Natural killer cell (primary cell): ENCODE results near the gene MED13L. TPM values are rescaled to one million over a fixed set of nuclear protein-coding genes. Genes with fewer than 3 reads are reported as not detected.

ENCODE experiments used
- ATAC-seq, 3 donors: fragments of 150-1000 bp in 2 of 3; fragments of 200-7000 bp in 1 of 3; cut with Tn5 transposase; 1 replicate in 1 of 3; 2 replicates in 2 of 3; pipeline ENCODE4 v1.10.0; 2021; ENCODE audit warnings: mild to moderate bottlenecking in 2 of 3, moderate library complexity in 2 of 3
- DNase-seq, 2 donors: peaks; one replicate each; pipeline versions ENCODE4 v3.0.0 to v3.0.0-alpha.2; 2013 to 2021; ENCODE audit warnings: mixed read lengths in 1 of 2
- H3K27ac ChIP-seq: one replicate; pipeline ENCODE4 v1.5.1; 2013; ENCODE audit warnings: mild to moderate bottlenecking, low read length
- H3K27me3 ChIP-seq: one replicate; pipeline ENCODE4 v1.6.1; 2013; ENCODE audit warnings: low read length; ENCODE audit not compliant: control insufficient read depth, insufficient read depth
- H3K36me3 ChIP-seq: one replicate; pipeline ENCODE4 v1.6.1; 2013; ENCODE audit warnings: low read length; ENCODE audit not compliant: control insufficient read depth, insufficient read depth
- H3K4me1 ChIP-seq: one replicate; pipeline ENCODE4 v1.6.1; 2013; ENCODE audit warnings: low read length; ENCODE audit not compliant: control insufficient read depth, insufficient read depth
- H3K4me3 ChIP-seq: one replicate; pipeline ENCODE4 v1.5.1; 2013; ENCODE audit warnings: low read length
- H3K9me3 ChIP-seq: one replicate; pipeline ENCODE4 v1.6.1; 2013; ENCODE audit warnings: low read length; ENCODE audit not compliant: control insufficient read depth, insufficient read depth
- H3K27ac Mint-ChIP-seq, 2 donors: one replicate each; pipeline ENCODE4 v1.8.0; 2022; ENCODE audit warnings: mild to moderate bottlenecking in 2 of 2, mixed read lengths in 2 of 2, moderate library complexity in 1 of 2
- H3K27me3 Mint-ChIP-seq, 2 donors: one replicate each; pipeline ENCODE4 v1.8.0; 2022; ENCODE audit warnings: low read depth in 2 of 2, mixed read lengths in 2 of 2
- H3K36me3 Mint-ChIP-seq: one replicate; pipeline ENCODE4 v1.8.0; 2022; ENCODE audit warnings: mixed read lengths
- H3K4me1 Mint-ChIP-seq, 2 donors: one replicate each; pipeline ENCODE4 v1.8.0; 2022; ENCODE audit warnings: mixed read lengths in 2 of 2
- H3K4me3 Mint-ChIP-seq: one replicate; pipeline ENCODE4 v1.8.0; 2022; ENCODE audit warnings: mild to moderate bottlenecking, moderate library complexity, mixed read lengths
- H3K9me3 Mint-ChIP-seq, 2 donors: one replicate each; pipeline ENCODE4 v1.8.0; 2022; ENCODE audit warnings: mixed read lengths in 2 of 2
- WGBS: methylation state at CpG from one replicate; pipeline ENCODE4 v1.1.7; 2013; ENCODE audit warnings: missing lambda C conversion rate; ENCODE audit not compliant: insufficient coverage; 5-methylcytosine and 5-hydroxymethylcytosine counted together
- intact Hi-C: fragments of 100-400 bp; cut with micrococcal nuclease; formaldehyde crosslinking; loops from one replicate; pipeline ENCODE4 v1.14.2; 2022
- total RNA-seq, 4 donors: library from RNA; stranded (reverse); fragments of 120-200 nt in 1 of 4; gene quantifications; one replicate each; pipeline versions ENCODE4 v1.2.3 to v1.2.4, GENCODE V29; 2013 to 2022
- TF ChIP-seq, protein P1 (sequence below): fragments of 200-600 bp; IDR thresholded peaks from one replicate; pipeline ENCODE4 v1.8.0; 2022; ENCODE audit warnings: antibody characterized with exemption

MED13L gene
- total RNA-seq, 3 donors from 2014 or later (not counting 1 experiment from before 2014, with no cell fraction given): 237 to 316 (median 240) TPM

DNA sequence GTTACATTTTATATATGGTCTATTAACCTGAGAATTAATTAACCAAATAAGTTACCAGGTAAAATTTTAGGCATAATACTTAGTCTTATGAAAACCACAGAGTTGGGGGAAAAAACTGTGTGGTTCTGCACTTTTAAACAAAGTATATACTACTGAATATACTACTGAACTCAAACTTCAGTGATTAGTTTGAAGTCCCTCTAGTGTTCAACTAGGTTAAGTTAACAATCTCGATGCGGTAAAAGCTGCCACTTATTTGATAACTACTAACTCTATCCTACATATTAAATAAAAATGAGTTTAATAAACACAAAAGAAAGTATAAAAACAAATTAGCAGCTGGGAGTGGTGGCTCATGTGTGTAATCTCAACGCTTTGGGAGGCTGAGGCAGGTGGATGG lies 56.7 kb downstream of the MED13L start:
- no peak overlapping the region for H3K4me3 ChIP-seq
- DNase-seq (no peak), ATAC-seq (no peak)
- no peaks in the 10 kb centered on the region for H3K36me3 ChIP-seq
- peaks cover 4% of the 10 kb centered on the region for H3K4me1 ChIP-seq
- no peak overlapping the region for H3K4me3 Mint-ChIP-seq
- TF ChIP-seq, protein P1, sequence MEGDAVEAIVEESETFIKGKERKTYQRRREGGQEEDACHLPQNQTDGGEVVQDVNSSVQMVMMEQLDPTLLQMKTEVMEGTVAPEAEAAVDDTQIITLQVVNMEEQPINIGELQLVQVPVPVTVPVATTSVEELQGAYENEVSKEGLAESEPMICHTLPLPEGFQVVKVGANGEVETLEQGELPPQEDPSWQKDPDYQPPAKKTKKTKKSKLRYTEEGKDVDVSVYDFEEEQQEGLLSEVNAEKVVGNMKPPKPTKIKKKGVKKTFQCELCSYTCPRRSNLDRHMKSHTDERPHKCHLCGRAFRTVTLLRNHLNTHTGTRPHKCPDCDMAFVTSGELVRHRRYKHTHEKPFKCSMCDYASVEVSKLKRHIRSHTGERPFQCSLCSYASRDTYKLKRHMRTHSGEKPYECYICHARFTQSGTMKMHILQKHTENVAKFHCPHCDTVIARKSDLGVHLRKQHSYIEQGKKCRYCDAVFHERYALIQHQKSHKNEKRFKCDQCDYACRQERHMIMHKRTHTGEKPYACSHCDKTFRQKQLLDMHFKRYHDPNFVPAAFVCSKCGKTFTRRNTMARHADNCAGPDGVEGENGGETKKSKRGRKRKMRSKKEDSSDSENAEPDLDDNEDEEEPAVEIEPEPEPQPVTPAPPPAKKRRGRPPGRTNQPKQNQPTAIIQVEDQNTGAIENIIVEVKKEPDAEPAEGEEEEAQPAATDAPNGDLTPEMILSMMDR: no peak
- no peaks in the 10 kb centered on the region for H3K27me3 ChIP-seq
- intact Hi-C loops: no loop called here
- no peaks in the 10 kb centered on the region for H3K9me3 Mint-ChIP-seq
- no peaks in the 10 kb centered on the region for H3K27me3 Mint-ChIP-seq
- H3K36me3 Mint-ChIP-seq: no peaks in the 10 kb centered on the region
- 100% methylated on average over 1 of the region's 3 CpGs for WGBS
- H3K27ac ChIP-seq: no peak overlapping the region
- no peak overlapping the region for H3K27ac Mint-ChIP-seq
- no peaks in the 10 kb centered on the region for H3K9me3 ChIP-seq
- H3K4me1 Mint-ChIP-seq: peaks cover 38 to 44% of the 10 kb centered on the region in 2 donors

DNA sequence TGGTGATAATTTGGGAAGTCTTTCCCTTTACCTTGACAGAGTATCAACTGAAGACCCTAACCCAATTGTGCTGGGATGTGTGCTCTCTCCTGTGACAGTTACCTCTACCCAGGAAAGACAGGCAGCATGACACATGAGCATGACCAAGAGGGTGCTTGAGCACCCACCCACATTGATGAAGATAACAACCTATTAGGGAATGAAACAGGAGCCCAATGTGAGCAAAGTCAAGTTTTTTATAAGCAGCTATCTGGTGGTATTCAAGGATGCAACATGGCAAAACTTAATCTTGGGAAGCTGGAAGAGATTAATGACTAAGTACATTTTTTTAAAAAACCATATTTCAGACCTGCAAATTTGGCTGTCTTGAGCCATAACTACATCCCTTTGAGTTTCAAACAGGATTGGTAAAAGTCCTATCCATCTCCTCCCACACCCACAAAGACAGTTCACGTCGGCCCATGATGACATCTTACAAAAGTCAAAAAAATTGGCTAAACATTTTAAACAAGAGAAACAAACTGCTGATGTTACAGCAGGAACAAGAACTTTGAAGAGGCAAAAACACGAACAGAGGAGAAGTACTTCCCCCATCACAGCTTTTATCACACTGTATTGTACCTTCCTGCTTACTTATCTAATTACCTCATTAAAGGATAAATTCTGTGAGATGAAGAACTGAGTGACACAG lies 60.3 kb downstream of the MED13L start:
- Histone ChIP-seq H3K9me3 (no peaks in the 10 kb centered on the region), H3K36me3 (no peaks in the 10 kb centered on the region), H3K27me3 (no peaks in the 10 kb centered on the region), H3K4me1 (peaks cover 4% of the 10 kb centered on the region), H3K27ac (no peak overlapping the region), H3K4me3 (no peak overlapping the region)
- no peaks in the 10 kb centered on the region for H3K27me3 Mint-ChIP-seq
- no peaks in the 10 kb centered on the region for H3K9me3 Mint-ChIP-seq
- H3K4me1 Mint-ChIP-seq: peaks cover 57 to 61% of the 10 kb centered on the region in 2 donors
- H3K27ac Mint-ChIP-seq: peak overlapping the region in 1 of 2 donors; percentile 51
- ATAC-seq (peak in 2 of 3 donors; percentile 32 to 43), DNase-seq (no peak)
- WGBS: 47% methylated on average over 3 of the region's 3 CpGs
- no peak overlapping the region for H3K4me3 Mint-ChIP-seq
- H3K36me3 Mint-ChIP-seq: no peaks in the 10 kb centered on the region
- TF ChIP-seq, protein P1: no peak
- intact Hi-C loops: no loop called here

DNA sequence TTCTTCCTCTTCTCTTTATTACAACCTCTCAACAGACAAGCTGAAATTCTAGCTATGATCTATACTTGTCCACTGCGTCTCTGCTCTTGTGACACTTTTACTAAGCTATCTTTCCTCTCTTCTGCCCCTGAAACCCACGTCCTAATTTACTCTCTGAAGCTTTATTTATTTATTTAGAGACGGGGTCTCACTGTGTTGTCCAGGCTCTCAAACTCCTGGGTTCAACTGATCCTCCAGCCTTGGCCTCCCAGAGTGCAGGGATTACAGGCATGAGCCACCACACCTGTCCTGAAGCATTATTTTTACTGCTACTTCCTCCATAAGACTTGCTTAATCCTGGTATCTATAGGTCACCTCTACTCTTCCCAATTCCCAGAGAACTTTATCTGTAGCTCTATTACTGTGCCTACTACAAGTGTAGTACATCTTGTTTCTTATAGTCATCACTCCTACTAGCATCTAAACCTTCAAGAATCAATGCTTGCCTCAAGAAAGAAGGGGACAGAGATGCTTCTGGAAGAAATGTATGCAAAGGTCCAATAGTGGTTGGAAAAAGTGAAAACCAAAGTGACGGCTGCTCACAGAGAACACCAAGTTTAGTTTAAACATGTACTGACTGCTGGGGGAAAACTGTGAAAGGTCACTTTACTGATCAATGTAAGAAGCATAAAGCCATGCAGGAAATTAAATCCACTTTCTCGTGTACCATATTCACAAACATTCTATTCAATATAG lies 61.3 kb downstream of the MED13L start:
- no peak overlapping the region for H3K27ac ChIP-seq
- TF ChIP-seq, protein P1: no peak
- DNase-seq (no peak), ATAC-seq (no peak)
- Mint-ChIP-seq H3K4me1 (peaks cover 61 to 62% of the 10 kb centered on the region in 2 donors), H3K27ac (peak overlapping the region in 1 of 2 donors; percentile 19), H3K9me3 (no peaks in the 10 kb centered on the region), H3K27me3 (no peaks in the 10 kb centered on the region), H3K36me3 (no peaks in the 10 kb centered on the region), H3K4me3 (no peak overlapping the region)
- intact Hi-C loops: no loop called here
- H3K4me1 ChIP-seq: peaks cover 4% of the 10 kb centered on the region
- no peaks in the 10 kb centered on the region for H3K36me3 ChIP-seq
- H3K27me3 ChIP-seq: no peaks in the 10 kb centered on the region
- 73% methylated on average over 4 of the region's 5 CpGs for WGBS
- H3K9me3 ChIP-seq: no peaks in the 10 kb centered on the region
- H3K4me3 ChIP-seq: no peak overlapping the region
